Activated CD4-positive, alpha-beta T cell treated with anti-CD3 and anti-CD28 coated beads, Interleukin-2, amount 50 U/mL, for 24 hours (primary cell): ENCODE measurements around the gene PHAF1.

Source experiments
- DNase-seq, 2 donors: peaks; one replicate each; pipeline ENCODE4 v3.0.0-alpha.2; 2020; ENCODE audit warnings: low read depth in 1 of 2, low spot score in 1 of 2

The PHAF1 gene

DNA sequence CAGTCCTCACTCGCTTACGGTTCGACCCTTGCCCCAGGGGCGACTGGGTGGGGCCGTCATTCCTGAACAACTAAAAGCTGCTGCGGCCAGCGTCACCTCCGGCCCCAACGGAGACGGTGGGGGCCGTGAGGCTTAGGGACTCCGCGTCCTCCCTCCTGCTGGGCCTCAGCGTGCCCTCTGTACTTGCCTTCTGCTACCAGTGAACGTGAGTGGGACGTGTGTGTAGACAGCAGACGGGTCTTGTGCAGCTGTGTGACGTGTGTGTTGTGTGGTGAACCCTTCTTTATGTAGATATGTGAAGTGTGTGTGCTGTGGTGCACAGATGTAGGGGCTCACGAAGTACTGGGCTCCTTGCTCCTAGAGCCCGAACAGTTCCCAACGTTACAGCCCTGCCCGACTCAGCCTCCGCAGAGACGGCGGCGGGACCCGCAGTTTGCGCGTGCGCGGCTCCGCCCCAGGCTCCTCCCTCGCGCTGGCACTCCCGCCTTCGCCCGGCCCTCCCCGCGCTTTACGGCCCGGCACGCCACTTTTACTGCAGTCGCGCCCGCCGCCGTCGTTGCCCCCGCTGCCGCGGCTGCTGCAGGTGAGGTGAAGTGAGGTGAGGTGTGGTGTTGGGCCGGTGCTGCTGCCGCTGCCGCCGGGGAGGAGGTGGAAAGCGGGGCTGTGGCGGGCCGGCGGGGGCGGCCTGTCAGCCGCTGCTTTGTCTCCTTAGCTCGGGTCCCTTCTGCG, at the start of gene PHAF1:
Gene PHAF1, plus strand, starts transcription at position 535 of the 729 bp plus-strand sequence. CDS start 235 bp downstream, outside the sequence.
- DNase-seq: peak; percentile 93 to 97

GRCh38 chr16:67063008-67063407, 46.7 kb upstream of the PHAF1 start:
- DNase-seq: no peak

DNA sequence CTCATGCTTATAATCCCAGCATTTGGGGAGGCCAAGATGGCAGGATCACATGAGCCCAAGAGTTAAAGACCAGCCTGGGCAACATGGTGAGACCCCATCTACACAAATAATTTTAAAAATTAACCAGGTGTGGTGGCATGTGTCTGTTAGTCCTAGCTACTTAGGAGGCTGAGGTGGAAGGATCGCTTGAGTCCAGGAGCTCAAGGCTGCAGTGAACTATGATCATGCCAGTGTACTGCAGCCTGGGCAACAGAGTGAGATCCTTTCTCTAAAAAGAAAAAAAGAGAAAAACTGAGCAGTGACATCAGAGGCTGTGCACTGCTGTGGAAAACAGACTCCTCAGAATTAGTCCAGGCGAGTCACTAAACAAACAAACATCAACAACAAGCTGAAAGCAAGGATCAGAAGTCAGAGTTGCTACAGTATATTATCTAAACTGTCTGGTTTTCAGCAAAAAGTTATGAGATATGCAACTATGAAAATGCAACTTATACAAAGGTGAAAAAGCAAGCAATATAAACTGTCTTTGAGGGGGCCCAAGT, 41.5 kb upstream of the PHAF1 start:
- DNase-seq: no peak

DNA sequence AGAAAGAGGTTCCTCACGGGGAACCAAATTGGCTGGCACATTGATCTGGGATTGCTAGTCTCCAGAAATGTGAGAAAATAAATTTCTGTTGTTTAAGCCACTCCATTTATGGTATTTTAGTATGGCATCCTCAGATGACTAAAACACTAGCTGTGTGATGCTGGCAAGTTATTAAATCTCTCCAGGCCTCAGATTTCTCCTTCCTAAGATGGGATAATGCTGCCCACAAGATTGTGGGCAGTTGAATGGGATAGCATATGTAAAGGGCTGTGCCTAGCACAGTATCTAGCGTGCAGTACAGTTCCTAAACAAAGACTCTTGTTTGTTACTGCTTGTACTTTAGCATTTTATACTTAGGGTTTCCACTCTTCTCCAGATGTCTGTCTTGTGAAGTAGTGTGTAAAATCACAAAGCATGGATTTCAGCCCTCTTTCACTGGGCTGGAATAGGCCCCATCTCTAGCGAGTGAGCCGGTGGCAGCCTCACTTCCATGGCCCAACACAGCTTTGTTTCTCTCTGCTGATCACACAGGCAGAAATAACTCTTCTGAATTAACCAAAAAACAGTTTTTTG, 38.2 kb upstream of the PHAF1 start:
- no peak for DNase-seq

DNA sequence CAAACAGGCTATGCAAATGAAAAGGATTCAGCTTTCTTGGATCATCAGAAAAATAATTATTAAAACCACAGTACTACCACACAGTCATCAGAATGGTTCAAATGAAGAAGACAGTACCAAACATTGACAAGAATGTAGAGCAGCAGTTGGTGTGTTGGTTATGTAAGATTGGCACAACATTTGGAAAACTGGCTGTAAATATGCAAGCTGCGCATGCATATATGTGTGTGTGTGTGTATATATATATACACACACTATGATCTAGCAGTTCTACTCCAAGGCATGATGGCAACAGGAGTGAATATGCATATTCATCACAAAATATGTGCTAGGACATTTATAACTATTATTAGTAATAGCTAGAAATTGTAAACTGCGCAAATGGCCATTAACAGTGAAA, 34.4 kb upstream of the PHAF1 start:
- DNase-seq: no peak

DNA sequence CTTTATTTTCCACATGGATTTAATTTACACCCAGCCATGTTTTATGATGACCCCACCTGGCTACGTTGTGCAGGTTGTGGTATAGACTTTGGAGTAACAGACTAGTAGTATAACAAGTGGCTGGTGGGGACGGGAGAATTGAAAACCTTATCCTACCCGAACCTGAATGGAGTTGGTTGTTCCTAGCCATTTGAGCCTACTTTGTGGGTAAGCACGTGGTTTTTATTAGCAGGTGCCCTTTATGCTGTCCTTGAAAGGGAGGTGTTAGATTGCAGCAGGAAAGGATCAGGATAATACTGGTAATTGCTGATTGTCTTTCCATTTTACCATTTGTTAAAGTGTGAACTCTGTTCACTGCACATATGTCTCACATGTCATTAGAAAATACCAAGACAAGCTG, 31.9 kb upstream of the PHAF1 start:
- DNase-seq: no peak

DNA sequence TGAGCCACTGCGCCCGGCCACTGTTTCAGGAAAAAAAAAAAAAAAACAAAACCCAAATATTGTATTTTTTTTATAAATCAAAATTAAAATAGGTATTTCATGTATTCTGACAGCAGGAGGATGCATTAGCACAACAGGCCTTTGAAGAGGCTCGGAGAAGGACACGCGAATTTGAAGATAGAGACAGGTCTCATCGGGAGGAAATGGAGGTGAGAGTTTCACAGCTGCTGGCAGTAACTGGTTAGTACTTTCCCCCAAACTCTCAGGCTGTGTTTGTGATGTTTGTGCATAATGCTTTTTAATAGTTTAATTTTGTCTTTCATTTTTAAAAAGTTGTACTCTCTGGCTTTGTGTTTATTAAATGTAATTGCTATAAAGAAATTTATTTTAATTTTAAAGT, 27.6 kb upstream of the PHAF1 start:
- no peak for DNase-seq

DNA sequence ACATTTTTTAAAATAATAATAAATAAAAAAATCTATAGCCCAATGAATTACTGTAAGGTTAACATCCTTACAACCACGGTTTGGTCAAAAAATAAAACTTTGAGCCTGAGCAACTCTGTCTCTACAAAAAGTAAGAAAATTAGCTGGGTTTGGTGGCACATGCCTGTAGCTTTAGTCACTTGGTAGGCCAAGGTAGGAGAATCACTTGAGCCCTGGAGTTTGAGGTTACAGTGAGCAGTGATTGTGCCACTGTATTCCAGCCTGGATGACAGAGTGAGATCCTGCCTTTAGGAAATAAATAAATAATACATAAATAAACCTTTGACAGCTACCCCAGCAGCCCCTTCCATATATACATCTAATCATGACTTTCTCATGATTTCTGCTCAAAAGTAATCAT, 26.9 kb upstream of the PHAF1 start:
- DNase-seq: no peak

DNA sequence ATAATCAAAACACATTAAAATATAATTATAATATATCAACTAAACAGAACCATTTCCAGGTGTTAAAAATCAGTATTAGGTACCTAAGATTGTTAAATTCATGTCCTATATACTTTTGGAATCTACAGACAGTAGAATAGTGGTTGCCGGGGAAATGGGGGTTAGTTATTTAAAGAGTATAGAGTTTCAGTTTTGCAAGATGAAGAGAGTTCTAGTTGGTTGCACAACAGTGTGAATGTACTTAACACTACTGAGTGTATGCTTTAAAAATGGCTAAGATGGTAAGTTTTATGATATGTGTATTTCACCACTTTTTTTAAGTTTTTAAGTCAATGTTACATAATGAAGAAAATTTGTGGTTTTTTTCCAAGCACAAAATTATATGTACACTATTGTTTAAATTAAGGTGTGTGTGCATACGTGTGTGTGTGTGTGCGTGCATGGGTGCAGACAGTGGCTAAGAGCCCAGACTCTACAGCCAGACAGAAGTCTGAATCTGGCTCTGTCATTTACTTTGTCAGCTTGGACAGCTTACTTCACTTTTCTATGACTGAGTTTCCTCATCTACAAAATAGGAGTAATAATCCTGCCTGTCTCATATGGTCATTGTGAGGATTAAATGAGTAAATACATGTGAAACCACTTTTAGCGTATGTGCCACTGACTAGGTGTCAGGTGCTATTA, 25.3 kb upstream of the PHAF1 start:
- no peak for DNase-seq

DNA sequence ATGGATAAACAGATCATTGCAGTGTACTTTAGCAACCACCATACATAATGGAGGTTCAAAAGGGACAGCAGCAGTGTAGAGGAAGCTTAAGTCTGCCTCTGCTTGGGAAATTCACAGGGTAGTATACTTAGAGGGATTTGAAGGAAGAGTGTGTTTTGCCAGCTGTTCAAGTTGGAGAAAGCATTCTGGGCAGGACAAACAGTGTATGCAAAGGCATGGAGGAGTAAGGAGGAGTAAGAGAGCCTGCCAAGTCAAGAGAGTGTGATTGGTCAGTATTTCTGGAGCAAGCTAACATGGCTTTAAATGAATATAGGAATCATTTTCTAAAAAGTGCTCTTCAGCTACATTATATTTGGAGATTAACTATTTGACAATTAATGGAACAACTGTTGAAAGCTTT, 22.9 kb upstream of the PHAF1 start:
- DNase-seq: no peak

- DNase-seq: no peak
These were observed 22.4 kb upstream of the PHAF1 start for GRCh38 chr16:67087291-67087690.

DNA sequence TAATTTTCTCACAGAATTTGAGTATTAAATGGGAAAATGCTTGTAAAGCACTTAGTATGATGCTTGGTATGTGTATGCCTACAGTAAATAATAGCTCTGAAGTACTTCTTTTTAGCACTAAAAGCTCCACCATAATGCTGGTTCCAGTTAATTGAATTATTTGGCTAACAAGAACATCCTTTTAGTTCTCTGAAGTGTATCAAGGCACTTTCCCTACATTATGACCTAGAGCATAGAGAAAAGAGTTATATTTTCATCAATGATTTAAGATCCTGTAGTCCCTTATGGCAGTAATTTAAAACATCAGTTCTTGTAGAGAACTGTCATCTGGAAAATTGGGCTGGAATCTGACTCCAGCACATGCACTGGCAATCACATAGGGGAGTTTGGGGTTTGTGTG, 21.9 kb upstream of the PHAF1 start:
- DNase-seq: no peak

DNA sequence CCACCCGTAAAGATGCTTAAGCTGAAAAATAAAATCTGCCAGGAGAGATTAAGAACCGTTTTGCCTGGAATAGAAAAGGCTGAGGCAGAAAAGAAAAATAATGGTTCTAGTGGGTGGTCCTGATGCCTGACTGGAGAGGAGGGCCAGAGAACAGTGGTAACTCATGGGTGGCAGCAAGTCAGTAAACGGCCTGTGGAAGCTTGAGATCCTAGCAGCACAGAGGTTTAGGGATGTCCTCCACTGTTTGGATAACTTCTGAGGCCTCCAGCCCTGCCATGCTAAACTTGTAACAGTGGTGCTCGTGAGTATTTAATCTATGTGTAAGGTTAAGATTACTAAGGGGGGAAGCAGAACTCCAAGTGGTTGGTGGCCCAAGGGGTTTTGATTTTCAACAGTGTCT, 21.2 kb upstream of the PHAF1 start:
- DNase-seq: no peak

- DNase-seq: no peak
These were observed 20.6 kb upstream of the PHAF1 start for GRCh38 chr16:67089101-67089500.

DNA sequence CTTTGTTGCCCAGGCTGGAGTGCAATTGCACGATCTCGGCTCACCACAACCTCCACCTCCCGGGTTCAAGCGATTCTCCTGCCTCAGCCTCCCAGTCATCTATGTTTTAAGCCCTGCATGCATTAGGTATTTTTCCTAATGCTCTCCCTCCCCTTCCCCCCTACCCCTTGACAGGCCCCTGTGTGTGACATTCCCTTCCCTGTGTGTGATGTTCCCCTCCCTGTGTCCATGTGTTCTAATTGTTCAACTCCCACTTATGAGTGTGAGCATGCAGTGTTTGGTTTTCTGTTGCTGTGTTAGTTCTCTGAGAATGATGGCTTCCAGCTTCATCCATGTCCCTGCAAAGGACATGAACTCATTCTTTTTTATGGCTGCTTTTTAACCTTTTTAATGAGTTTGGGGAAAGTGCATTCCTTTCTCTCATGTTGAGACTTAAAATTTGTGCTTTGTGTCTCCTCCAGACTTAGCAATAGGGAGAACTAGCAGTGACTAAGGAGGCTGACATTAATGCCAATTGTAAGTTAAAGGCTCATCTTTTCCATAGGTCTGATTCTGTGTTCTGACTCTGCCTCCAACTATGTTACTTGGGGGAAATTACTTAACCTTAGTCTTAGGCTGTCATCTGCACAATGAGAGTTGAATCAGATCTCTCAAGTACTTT, 17.7 kb upstream of the PHAF1 start:
- no peak for DNase-seq

GRCh38 chr16:67093098-67093726, 16.5 kb upstream of the PHAF1 start:
- no peak for DNase-seq

DNA sequence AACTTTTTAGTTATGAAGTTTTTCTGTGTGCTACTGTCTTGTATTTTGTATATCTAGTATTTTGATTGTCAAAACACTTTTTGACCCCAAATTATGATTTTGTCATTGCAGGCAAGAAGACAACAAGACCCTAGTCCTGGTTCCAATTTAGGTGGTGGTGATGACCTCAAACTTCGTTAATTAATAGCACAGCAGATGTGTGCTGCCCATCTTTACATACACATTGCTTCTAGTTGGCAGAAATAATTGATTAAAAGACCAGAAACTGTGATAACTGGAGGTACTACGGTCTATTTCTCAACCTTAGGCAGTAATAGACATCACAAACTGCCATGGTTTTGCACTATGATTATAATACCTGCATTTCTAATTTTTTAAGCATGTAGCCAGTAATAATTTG, 11.1 kb upstream of the PHAF1 start:
- no peak for DNase-seq

GRCh38 chr16:67100569-67101310, 9.0 kb upstream of the PHAF1 start:
- DNase-seq: no peak

GRCh38 chr16:67101311-67102082, 8.2 kb upstream of the PHAF1 start:
- no peak for DNase-seq

- DNase-seq: no peak
These were observed 5.7 kb upstream of the PHAF1 start for GRCh38 chr16:67104061-67104460.
